SK-N-MC (cell line): ENCODE data around the gene TMPRSS9.

Experiments
- DNase-seq: peaks from one replicate; pipeline ENCODE4 v3.0.0-alpha.2; 2011; ENCODE audit warnings: low read depth, low spot score
- H3K27ac ChIP-seq: fragments of 200-600 bp; sonication (generic); 2 replicates; pipeline ENCODE4 v1.5.1; 2016; ENCODE audit warnings: mixed run types
- H3K36me3 ChIP-seq: fragments of 200-600 bp; sonication (generic); 2 replicates; pipeline ENCODE4 v1.6.1; 2017; ENCODE audit warnings: antibody characterized with exemption, low read length, mixed read lengths; ENCODE audit not compliant: insufficient read depth
- H3K4me3 ChIP-seq: fragments of 200-600 bp; sonication (generic); 2 replicates; pipeline ENCODE4 v1.5.1; 2016
- H3K9ac ChIP-seq: fragments of 200-600 bp; sonication (generic); 2 replicates; pipeline ENCODE4 v1.8.0; 2017; ENCODE audit warnings: mixed run types, mixed read lengths; ENCODE audit not compliant: insufficient read length
- H3K9me3 ChIP-seq: fragments of 200-600 bp; sonication (generic); 2 replicates; pipeline ENCODE4 v1.6.1; 2017; ENCODE audit warnings: low read depth, mild to moderate bottlenecking, antibody characterized with exemption, low read length, moderate library complexity, mixed read lengths
- EZH2 ChIP-seq: fragments of 200-600 bp; sonication (generic); IDR thresholded peaks from one replicate; pipeline ENCODE4 v1.6.1; 2017; ENCODE audit warnings: antibody characterized with exemption
- FOXP2 ChIP-seq: optimal IDR thresholded peaks from 2 replicates; pipeline ENCODE3; 2011; ENCODE audit warnings: mild to moderate bottlenecking, moderate library complexity; ENCODE audit not compliant: insufficient read depth; ENCODE audit errors: extremely low read length, control extremely low read depth
- POLR2AphosphoS5 ChIP-seq: IDR thresholded peaks from 2 replicates; pipeline ENCODE4 v1.6.1; 2012; ENCODE audit warnings: mild to moderate bottlenecking, low read depth, low read length, borderline replicate concordance

The TMPRSS9 gene

GRCh38 chr19:2338751-2339643 is 21.1 kb upstream of the TMPRSS9 start:
- H3K27ac ChIP-seq = no peak overlapping the region
- no peak overlapping the region for H3K9ac ChIP-seq
- TF ChIP-seq EZH2 (no peak), POLR2AphosphoS5 (no peak)
- H3K9me3 ChIP-seq = no peaks in the 10 kb centered on the region
- no peaks in the 10 kb centered on the region for H3K36me3 ChIP-seq
- H3K4me3 ChIP-seq = no peak overlapping the region
- DNase-seq = no peak

- no peaks in the 10 kb centered on the region for H3K9me3 ChIP-seq
- H3K27ac ChIP-seq = no peak overlapping the region
- H3K4me3 ChIP-seq = no peak overlapping the region
- H3K9ac ChIP-seq = no peak overlapping the region
- no peak for TF ChIP-seq FOXP2
- TF ChIP-seq EZH2 = no peak
- no peak for TF ChIP-seq POLR2AphosphoS5
- no peaks in the 10 kb centered on the region for H3K36me3 ChIP-seq
- DNase-seq = no peak
Observed at GRCh38 chr19:2339644-2340310, 20.3 kb upstream of the TMPRSS9 start.

- Histone ChIP-seq H3K36me3 (no peaks in the 10 kb centered on the region), H3K9ac (no peak overlapping the region), H3K27ac (no peak overlapping the region), H3K9me3 (no peaks in the 10 kb centered on the region), H3K4me3 (no peak overlapping the region)
- no peak for DNase-seq
- no peak for TF ChIP-seq EZH2
- TF ChIP-seq POLR2AphosphoS5 = no peak
- TF ChIP-seq FOXP2 = no peak
Observed at GRCh38 chr19:2340496-2341243, 19.4 kb upstream of the TMPRSS9 start.

GRCh38 chr19:2341244-2341751 is 18.8 kb upstream of the TMPRSS9 start:
- TF ChIP-seq FOXP2 (no peak), POLR2AphosphoS5 (no peak), EZH2 (no peak)
- DNase-seq = no peak
- Histone ChIP-seq H3K9me3 (no peaks in the 10 kb centered on the region), H3K27ac (no peak overlapping the region), H3K36me3 (no peaks in the 10 kb centered on the region), H3K9ac (no peak overlapping the region), H3K4me3 (no peak overlapping the region)

- Histone ChIP-seq H3K9ac (no peak overlapping the region), H3K36me3 (no peaks in the 10 kb centered on the region), H3K9me3 (no peaks in the 10 kb centered on the region), H3K27ac (no peak overlapping the region), H3K4me3 (no peak overlapping the region)
- TF ChIP-seq FOXP2 (no peak), EZH2 (no peak), POLR2AphosphoS5 (no peak)
- no peak for DNase-seq
Observed at GRCh38 chr19:2341982-2342381, 18.1 kb upstream of the TMPRSS9 start.

GRCh38 chr19:2342656-2343288 is 17.3 kb upstream of the TMPRSS9 start:
- Histone ChIP-seq H3K4me3 (no peak overlapping the region), H3K9me3 (no peaks in the 10 kb centered on the region), H3K27ac (no peak overlapping the region), H3K9ac (no peak overlapping the region), H3K36me3 (no peaks in the 10 kb centered on the region)
- no peak for DNase-seq
- TF ChIP-seq POLR2AphosphoS5 (no peak), FOXP2 (no peak), EZH2 (no peak)

GRCh38 chr19:2343289-2343982 is 16.6 kb upstream of the TMPRSS9 start:
- H3K4me3 ChIP-seq = no peak overlapping the region
- H3K36me3 ChIP-seq = no peaks in the 10 kb centered on the region
- TF ChIP-seq EZH2 (no peak), FOXP2 (no peak), POLR2AphosphoS5 (no peak)
- no peaks in the 10 kb centered on the region for H3K9me3 ChIP-seq
- no peak overlapping the region for H3K9ac ChIP-seq
- no peak overlapping the region for H3K27ac ChIP-seq
- DNase-seq = no peak
